Measurements from ENCODE around the gene EPOP.
"Not testable (repeated sequence)": the region's sequence is repeated elsewhere in the genome, so short reads cannot be mapped to it uniquely, and the experiment has no call there.

DNA sequence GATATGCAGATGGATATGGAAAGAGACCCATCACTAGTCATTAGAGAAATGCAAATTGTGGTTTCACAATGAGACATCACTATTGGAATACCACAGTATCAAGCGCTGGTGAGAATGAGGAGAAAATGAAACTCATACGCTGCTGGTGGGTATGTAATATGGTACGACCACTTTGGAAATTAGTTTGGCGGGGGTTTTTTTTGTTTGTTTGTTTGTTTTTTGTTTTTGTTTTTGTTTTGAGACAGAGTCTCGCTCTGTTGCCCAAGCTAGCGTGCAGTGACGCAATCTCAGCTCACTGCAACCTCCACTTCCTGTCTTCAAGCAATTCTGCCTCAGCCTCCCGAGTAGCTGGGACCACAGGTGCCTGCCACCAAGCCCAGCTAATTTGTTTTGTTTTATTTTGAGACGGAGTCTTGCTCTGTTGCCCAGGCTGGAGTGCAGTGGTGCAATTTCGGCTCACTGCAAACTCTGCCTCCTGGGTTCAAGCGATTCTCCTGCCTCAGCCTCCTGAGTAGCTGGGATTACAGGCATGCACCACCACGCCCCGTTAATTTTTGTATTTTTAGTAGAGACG is 49.9 kb downstream of the EPOP start:
- TF ChIP-seq CTCF, EZH2, EZH2phosphoT487 (IDR thresholded peaks at IDR 0.05): not testable (repeated sequence)

All from neural progenitor cell (in vitro differentiated cells).